Measurements from ENCODE around the gene IL17B.

- TF ChIP-seq CTCF (conservative IDR thresholded peaks at IDR 0.05) (no peak), ZFX (IDR thresholded peaks at IDR 0.05) (no peak)
Observed at GRCh38 chr5:149381261-149381985, 2.3 kb upstream of the IL17B start.
